Left hindlimb (tissue), 1 donor: ENCODE data around the gene REG1B.
"Not testable (repeated sequence)": the region's sequence is repeated elsewhere in the genome, so short reads cannot be mapped to it uniquely, and the experiment has no call there.

Experiments used
- DNase-seq: peaks from one replicate; pipeline ENCODE4 v3.0.0-alpha.2; 2018

Gene REG1B

GRCh38 chr2:79083597-79084251 is 4.1 kb downstream of the REG1B start:
- no peak for DNase-seq

- DNase-seq, result no peak
Observed at GRCh38 chr2:79082987-79083386, 4.8 kb downstream of the REG1B start.

GRCh38 chr2:79071078-79071477 is 16.7 kb downstream of the REG1B start:
- DNase-seq, result no peak

- DNase-seq, result no peak
Observed at GRCh38 chr2:79065201-79065600, 22.6 kb downstream of the REG1B start.

- not testable (repeated sequence) for DNase-seq
Observed at GRCh38 chr2:79054769-79055168, 33.0 kb downstream of the REG1B start.

GRCh38 chr2:79053486-79053885 is 34.3 kb downstream of the REG1B start:
- peak; percentile 86 for DNase-seq

GRCh38 chr2:79041032-79041448 is 46.8 kb downstream of the REG1B start:
- DNase-seq, result no peak

- no peak for DNase-seq
Observed at GRCh38 chr2:79039944-79040343, 47.8 kb downstream of the REG1B start.
